BLaER1 (cell line): ENCODE data around the gene ZBTB34.

ENCODE experiments used
- H3K27ac ChIP-seq: shearing (Covaris generic); formaldehyde crosslinking; 2 replicates; pipeline ENCODE4 v1.8.1; 2022
- H3K27me3 ChIP-seq: shearing (Covaris generic); formaldehyde crosslinking; 2 replicates; pipeline ENCODE4 v1.8.1; 2022
- H3K36me3 ChIP-seq: shearing (Covaris generic); formaldehyde crosslinking; 2 replicates; pipeline ENCODE4 v1.8.1; 2022
- H3K4me1 ChIP-seq: shearing (Covaris generic); formaldehyde crosslinking; 2 replicates; pipeline ENCODE4 v1.8.1; 2022
- H3K4me2 ChIP-seq: shearing (Covaris generic); formaldehyde crosslinking; 2 replicates; pipeline ENCODE4 v1.8.1; 2022
- H3K4me3 ChIP-seq: shearing (Covaris generic); formaldehyde crosslinking; 2 replicates; pipeline ENCODE4 v1.8.1; 2022
- H3K9ac ChIP-seq: shearing (Covaris generic); formaldehyde crosslinking; 2 replicates; pipeline ENCODE4 v1.8.1; 2022
- H3K9me3 ChIP-seq: shearing (Covaris generic); formaldehyde crosslinking; 2 replicates; pipeline ENCODE4 v1.8.1; 2022
- H4K20me1 ChIP-seq: shearing (Covaris generic); formaldehyde crosslinking; 2 replicates; pipeline ENCODE4 v1.8.1; 2022
- Cebpa-rat ChIP-seq: shearing (Covaris generic); IDR thresholded peaks from 2 replicates; pipeline ENCODE4 v1.8.1; 2022

Gene ZBTB34

GRCh38 chr9:126829035-126829434 is 31.4 kb upstream of the ZBTB34 start:
- peaks cover 9% of the 10 kb centered on the region for H3K4me1 ChIP-seq
- peaks cover 50% of the 10 kb centered on the region for H3K36me3 ChIP-seq
- H3K9me3 ChIP-seq: no peaks in the 10 kb centered on the region
- H3K9ac ChIP-seq: no peak overlapping the region
- H3K27me3 ChIP-seq: no peaks in the 10 kb centered on the region
- H4K20me1 ChIP-seq: peaks cover 54% of the 10 kb centered on the region
- no peak overlapping the region for H3K4me2 ChIP-seq
- no peak overlapping the region for H3K4me3 ChIP-seq
- TF ChIP-seq Cebpa-rat: no peak
- H3K27ac ChIP-seq: no peak overlapping the region

GRCh38 chr9:126830827-126831226 is 29.6 kb upstream of the ZBTB34 start:
- no peaks in the 10 kb centered on the region for H3K27me3 ChIP-seq
- no peak overlapping the region for H3K4me2 ChIP-seq
- H3K9me3 ChIP-seq: no peaks in the 10 kb centered on the region
- peaks cover 57% of the 10 kb centered on the region for H3K36me3 ChIP-seq
- H3K4me3 ChIP-seq: no peak overlapping the region
- TF ChIP-seq Cebpa-rat: no peak
- no peak overlapping the region for H3K27ac ChIP-seq
- H3K4me1 ChIP-seq: peaks cover 15% of the 10 kb centered on the region
- no peak overlapping the region for H3K9ac ChIP-seq
- peaks cover 49% of the 10 kb centered on the region for H4K20me1 ChIP-seq

GRCh38 chr9:126832440-126832839 is 28.0 kb upstream of the ZBTB34 start:
- Histone ChIP-seq H3K4me2 (no peak overlapping the region), H4K20me1 (peaks cover 66% of the 10 kb centered on the region), H3K27ac (no peak overlapping the region), H3K4me1 (peaks cover 28% of the 10 kb centered on the region), H3K4me3 (no peak overlapping the region), H3K9me3 (no peaks in the 10 kb centered on the region), H3K9ac (no peak overlapping the region), H3K36me3 (peaks cover 60% of the 10 kb centered on the region), H3K27me3 (no peaks in the 10 kb centered on the region)
- TF ChIP-seq Cebpa-rat: no peak

- no peak for TF ChIP-seq Cebpa-rat
- peaks cover 70% of the 10 kb centered on the region for H4K20me1 ChIP-seq
- no peaks in the 10 kb centered on the region for H3K27me3 ChIP-seq
- H3K27ac ChIP-seq: no peak overlapping the region
- H3K4me2 ChIP-seq: no peak overlapping the region
- peaks cover 28% of the 10 kb centered on the region for H3K4me1 ChIP-seq
- no peaks in the 10 kb centered on the region for H3K9me3 ChIP-seq
- no peak overlapping the region for H3K9ac ChIP-seq
- H3K4me3 ChIP-seq: no peak overlapping the region
- peaks cover 55% of the 10 kb centered on the region for H3K36me3 ChIP-seq
Observed at GRCh38 chr9:126833020-126833419, 27.4 kb upstream of the ZBTB34 start.

- Histone ChIP-seq H3K9ac (no peak overlapping the region), H3K36me3 (peaks cover 61% of the 10 kb centered on the region), H3K27ac (no peak overlapping the region), H3K27me3 (no peaks in the 10 kb centered on the region), H4K20me1 (peaks cover 78% of the 10 kb centered on the region), H3K9me3 (no peaks in the 10 kb centered on the region), H3K4me2 (no peak overlapping the region), H3K4me3 (no peak overlapping the region), H3K4me1 (peaks cover 28% of the 10 kb centered on the region)
- TF ChIP-seq Cebpa-rat: no peak
Observed at GRCh38 chr9:126833710-126834345, 26.6 kb upstream of the ZBTB34 start.

- Histone ChIP-seq H3K4me3 (no peak overlapping the region), H4K20me1 (peaks cover 79% of the 10 kb centered on the region), H3K27ac (no peak overlapping the region), H3K4me1 (peaks cover 34% of the 10 kb centered on the region), H3K9ac (no peak overlapping the region), H3K9me3 (no peaks in the 10 kb centered on the region), H3K4me2 (no peak overlapping the region), H3K36me3 (peaks cover 64% of the 10 kb centered on the region), H3K27me3 (no peaks in the 10 kb centered on the region)
- no peak for TF ChIP-seq Cebpa-rat
Observed at GRCh38 chr9:126834672-126835071, 25.8 kb upstream of the ZBTB34 start.

GRCh38 chr9:126836216-126836615 is 24.2 kb upstream of the ZBTB34 start:
- peaks cover 59% of the 10 kb centered on the region for H3K36me3 ChIP-seq
- H3K4me3 ChIP-seq: no peak overlapping the region
- H3K4me1 ChIP-seq: peaks cover 34% of the 10 kb centered on the region
- H4K20me1 ChIP-seq: peaks cover 71% of the 10 kb centered on the region
- no peak for TF ChIP-seq Cebpa-rat
- H3K27ac ChIP-seq: peak overlapping the region; percentile 16; the same call in 1 of the 2 replicates
- H3K4me2 ChIP-seq: peak overlapping the region; percentile 62
- 0 out of 2 replicates have a peak overlapping the region, but pooled peaks have one; percentile 29 for H3K9ac ChIP-seq
- H3K9me3 ChIP-seq: no peaks in the 10 kb centered on the region
- no peaks in the 10 kb centered on the region for H3K27me3 ChIP-seq

- no peak overlapping the region for H3K4me2 ChIP-seq
- no peak overlapping the region for H3K27ac ChIP-seq
- H3K4me1 ChIP-seq: peaks cover 34% of the 10 kb centered on the region
- no peaks in the 10 kb centered on the region for H3K9me3 ChIP-seq
- no peak overlapping the region for H3K9ac ChIP-seq
- H3K36me3 ChIP-seq: peaks cover 44% of the 10 kb centered on the region
- no peak for TF ChIP-seq Cebpa-rat
- peaks cover 57% of the 10 kb centered on the region for H4K20me1 ChIP-seq
- no peaks in the 10 kb centered on the region for H3K27me3 ChIP-seq
- H3K4me3 ChIP-seq: no peak overlapping the region
Observed at GRCh38 chr9:126838055-126838811, 22.2 kb upstream of the ZBTB34 start.

- Histone ChIP-seq H3K27me3 (no peaks in the 10 kb centered on the region), H3K9me3 (no peaks in the 10 kb centered on the region), H4K20me1 (peaks cover 51% of the 10 kb centered on the region), H3K4me2 (no peak overlapping the region), H3K27ac (no peak overlapping the region), H3K9ac (no peak overlapping the region), H3K4me1 (peaks cover 34% of the 10 kb centered on the region), H3K36me3 (peaks cover 37% of the 10 kb centered on the region), H3K4me3 (no peak overlapping the region)
- TF ChIP-seq Cebpa-rat: no peak
Observed at GRCh38 chr9:126838895-126839294, 21.5 kb upstream of the ZBTB34 start.

- Histone ChIP-seq H3K27ac (no peak overlapping the region), H3K4me1 (peaks cover 34% of the 10 kb centered on the region), H4K20me1 (peaks cover 47% of the 10 kb centered on the region), H3K36me3 (peaks cover 33% of the 10 kb centered on the region), H3K4me2 (no peak overlapping the region), H3K9ac (no peak overlapping the region), H3K9me3 (no peaks in the 10 kb centered on the region), H3K27me3 (no peaks in the 10 kb centered on the region), H3K4me3 (no peak overlapping the region)
- TF ChIP-seq Cebpa-rat: no peak
Observed at GRCh38 chr9:126839301-126839700, 21.1 kb upstream of the ZBTB34 start.
